MCF 10A (cell line): ENCODE measurements around the gene BCL2L11. TPM values are rescaled to one million over a fixed set of nuclear protein-coding genes. Genes with fewer than 3 reads are reported as not detected.

ENCODE experiments used
- BruUV-seq: library from RNA; stranded (reverse); fragments of 400-500 nt; replicated peaks from 2 replicates; lab custom pipeline; 2021; lab: Mats Ljungman, UMichigan
- CTCF ChIA-PET: fragments of 300-600 bp; sonication (Branson Sonifier 250); formaldehyde crosslinking; extraction: SDS; loops from one replicate; lab custom pipeline; 2021; ENCODE audit warnings: antibody characterized with exemption, inconsistent platforms; lab: Yijun Ruan, JAX
- POLR2A ChIA-PET: fragments of 300-600, 350-650 bp; sonication (Branson Sonifier 250); formaldehyde crosslinking; extraction: SDS; loops from one replicate; lab custom pipeline; 2020; ENCODE audit warnings: antibody characterized with exemption, inconsistent platforms; lab: Yijun Ruan, JAX
- DNase-seq: peaks from one replicate; pipeline ENCODE4 v3.0.0-alpha.2; 2018; ENCODE audit not compliant: unreplicated experiment
- H3K27ac Mint-ChIP-seq: one replicate; pipeline ENCODE4 v1.8.0; 2022; ENCODE audit warnings: mild to moderate bottlenecking, low read depth, mixed read lengths; ENCODE audit not compliant: unreplicated experiment
- H3K27me3 Mint-ChIP-seq: one replicate; pipeline ENCODE4 v1.8.0; 2022; ENCODE audit warnings: mixed read lengths; ENCODE audit not compliant: insufficient read depth, unreplicated experiment
- H3K36me3 Mint-ChIP-seq: one replicate; pipeline ENCODE4 v1.8.0; 2022; ENCODE audit warnings: mild to moderate bottlenecking, moderate library complexity, mixed read lengths; ENCODE audit not compliant: insufficient read depth, unreplicated experiment
- H3K4me1 Mint-ChIP-seq: one replicate; pipeline ENCODE4 v1.8.0; 2022; ENCODE audit warnings: mixed read lengths; ENCODE audit not compliant: insufficient read depth, unreplicated experiment
- H3K4me3 Mint-ChIP-seq: one replicate; pipeline ENCODE4 v1.8.0; 2022; ENCODE audit warnings: mild to moderate bottlenecking, moderate library complexity, mixed read lengths; ENCODE audit not compliant: unreplicated experiment
- H3K9me3 Mint-ChIP-seq: one replicate; pipeline ENCODE4 v1.8.0; 2022; ENCODE audit warnings: mixed read lengths; ENCODE audit not compliant: unreplicated experiment
- CTCF ChIP-seq: fragments of 200-600 bp; IDR thresholded peaks from one replicate; pipeline ENCODE4 v1.8.0; 2022; ENCODE audit warnings: antibody characterized with exemption, mild to moderate bottlenecking; ENCODE audit not compliant: unreplicated experiment
- intact Hi-C: fragments of 100-400 bp; cut with micrococcal nuclease; formaldehyde crosslinking; loops from 2 replicates; pipeline ENCODE4 v1.14.1; 2022
- total RNA-seq: library from RNA; stranded (reverse); gene quantifications from 2 replicates; pipeline ENCODE4 v1.2.3, GENCODE V29; 2022

Gene BCL2L11
- total RNA-seq, 1 experiment from 2014 or later: 5.8 TPM

GRCh38 chr2:111122631-111123421 lies 2.1 kb downstream of the BCL2L11 start:
- no TSS peak for BruUV-seq
- DNase-seq: peak; percentile 84

DNA sequence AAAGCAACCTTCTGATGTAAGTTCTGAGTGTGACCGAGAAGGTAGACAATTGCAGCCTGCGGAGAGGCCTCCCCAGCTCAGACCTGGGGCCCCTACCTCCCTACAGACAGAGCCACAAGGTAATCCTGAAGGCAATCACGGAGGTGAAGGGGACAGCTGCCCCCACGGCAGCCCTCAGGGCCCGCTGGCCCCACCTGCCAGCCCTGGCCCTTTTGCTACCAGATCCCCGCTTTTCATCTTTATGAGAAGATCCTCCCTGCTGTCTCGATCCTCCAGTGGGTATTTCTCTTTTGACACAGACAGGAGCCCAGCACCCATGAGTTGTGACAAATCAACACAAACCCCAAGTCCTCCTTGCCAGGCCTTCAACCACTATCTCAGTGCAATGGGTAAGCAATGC lies 3.0 kb downstream of the BCL2L11 start:
- no peak for TF ChIP-seq CTCF
- no peaks in the 10 kb centered on the region for H3K9me3 Mint-ChIP-seq
- BruUV-seq: no TSS peak
- H3K27ac Mint-ChIP-seq: peak overlapping the region; percentile 46
- ChIA-PET POLR2A (interaction anchor here (0.7 to 2.1 kb wide), 14 partner anchors 8 to 321 kb away, joined by 3 to 16 read pairs (median 3); no protein-coding TSS in a partner anchor), CTCF (no interaction called here)
- H3K4me3 Mint-ChIP-seq: peak overlapping the region; percentile 91
- peaks cover 67% of the 10 kb centered on the region for H3K36me3 Mint-ChIP-seq
- DNase-seq: no peak
- H3K27me3 Mint-ChIP-seq: no peaks in the 10 kb centered on the region
- peaks cover 17% of the 10 kb centered on the region for H3K4me1 Mint-ChIP-seq
- intact Hi-C loops: no loop called here

More at GRCh38 chr2:111122631-111123421, 2.1 kb downstream of the BCL2L11 start:
- no peak for TF ChIP-seq CTCF
- intact Hi-C loops: no loop called here
- Mint-ChIP-seq H3K4me3 (peak overlapping the region; percentile 91), H3K36me3 (peaks cover 58% of the 10 kb centered on the region), H3K9me3 (no peaks in the 10 kb centered on the region), H3K4me1 (peaks cover 17% of the 10 kb centered on the region), H3K27me3 (no peaks in the 10 kb centered on the region), H3K27ac (peak overlapping the region; percentile 51)
- CTCF ChIA-PET: interaction anchor here (0.6 kb wide), 1 partner anchor 45 kb away, joined by 3 read pairs; no protein-coding TSS in a partner anchor
- POLR2A ChIA-PET: interaction anchor here (0.5 to 2.1 kb wide), 17 partner anchors 9 to 556 kb away, joined by 3 to 16 read pairs (median 3); no protein-coding TSS in a partner anchor

DNA sequence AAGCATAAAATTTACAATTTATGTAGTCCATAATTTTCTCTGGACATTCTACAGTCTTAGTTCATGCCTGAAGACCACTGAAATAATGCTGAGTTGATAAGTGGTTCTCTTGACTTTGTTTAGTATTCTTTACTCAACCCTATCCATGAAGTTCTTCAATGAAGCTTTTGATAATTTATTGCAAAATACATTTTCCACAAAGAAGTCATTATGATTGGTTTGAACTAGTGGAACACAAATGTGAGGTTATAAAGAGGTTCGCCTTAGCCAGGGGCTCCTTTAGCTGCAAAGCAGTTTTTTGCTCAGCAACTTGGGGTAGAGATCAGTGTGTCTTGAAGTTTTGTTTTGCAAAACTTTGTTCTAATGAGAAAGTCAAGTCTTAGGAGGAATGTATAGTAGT lies 5.9 kb downstream of the BCL2L11 start:
- Mint-ChIP-seq H3K4me3 (no peak overlapping the region), H3K27me3 (no peaks in the 10 kb centered on the region), H3K4me1 (peaks cover 18% of the 10 kb centered on the region), H3K9me3 (no peaks in the 10 kb centered on the region), H3K36me3 (peaks cover 84% of the 10 kb centered on the region), H3K27ac (peak overlapping the region; percentile 28)
- intact Hi-C loops: no loop called here
- ChIA-PET CTCF (no interaction called here), POLR2A (interaction anchor here (0.6 to 2.4 kb wide), 6 partner anchors 9 to 314 kb away, joined by 3 to 6 read pairs (median 4); no protein-coding TSS in a partner anchor)
- TF ChIP-seq CTCF: no peak
- DNase-seq: no peak
- no TSS peak for BruUV-seq

GRCh38 chr2:111127351-111127750 lies 6.6 kb downstream of the BCL2L11 start:
- Mint-ChIP-seq H3K27ac (no peak overlapping the region), H3K27me3 (no peaks in the 10 kb centered on the region), H3K9me3 (no peaks in the 10 kb centered on the region), H3K4me3 (no peak overlapping the region), H3K36me3 (peaks cover 87% of the 10 kb centered on the region), H3K4me1 (peaks cover 23% of the 10 kb centered on the region)
- ChIA-PET POLR2A (interaction anchor here (2.4 kb wide), 1 partner anchor 12 kb away, joined by 6 read pairs; no protein-coding TSS in a partner anchor), CTCF (no interaction called here)
- BruUV-seq: no TSS peak
- intact Hi-C loops: no loop called here
- TF ChIP-seq CTCF: no peak
- DNase-seq: no peak
